HL-60 (cell line): ENCODE results near the gene SGK1.

Source experiments
- DNase-seq, 2 experiments: peaks; one replicate each; pipeline ENCODE4 v3.0.0-alpha.2; 2010 to 2020; ENCODE audit warnings: low read depth in 1 of 2, low spot score in 1 of 2
- H3K27ac ChIP-seq: fragments of 250-450 bp; sonication (Bioruptor Pico); replicated peaks from 2 replicates; pipeline ENCODE4 v1.5.1; 2020; ENCODE audit warnings: mild to moderate bottlenecking, moderate library complexity
- H3K27me3 ChIP-seq: fragments of 250-450 bp; sonication (Bioruptor Pico); 2 replicates; pipeline ENCODE4 v1.5.1; 2021; ENCODE audit warnings: mild to moderate bottlenecking, moderate library complexity; ENCODE audit not compliant: insufficient read depth, poor library complexity, severe bottlenecking
- H3K4me3 ChIP-seq: replicated peaks from 2 replicates; pipeline ENCODE4 v1.5.1; 2011; ENCODE audit warnings: mild to moderate bottlenecking, control low read depth, low read length; ENCODE audit not compliant: insufficient read depth
- CTCF ChIP-seq: IDR thresholded peaks from one replicate; pipeline ENCODE4 v1.5.1; 2011; ENCODE audit warnings: low read length, control low read depth, inconsistent platforms; ENCODE audit not compliant: insufficient read depth
- GABPA ChIP-seq: IDR thresholded peaks from 2 replicates; pipeline ENCODE4 v1.6.1; 2012; ENCODE audit warnings: low read depth
- POLR2AphosphoS5 ChIP-seq: IDR thresholded peaks from 2 replicates; pipeline ENCODE4 v1.6.1; 2012; ENCODE audit warnings: low read depth
- REST ChIP-seq: IDR thresholded peaks from 2 replicates; pipeline ENCODE4 v1.6.1; 2012; ENCODE audit warnings: low read depth; ENCODE audit not compliant: insufficient replicate concordance
- SPI1 ChIP-seq: IDR thresholded peaks from 2 replicates; pipeline ENCODE4 v1.6.1; 2012; ENCODE audit warnings: low read depth, mild to moderate bottlenecking, borderline replicate concordance

Gene SGK1

GRCh38 chr6:134247844-134248580, 69.9 kb downstream of the SGK1 start:
- no peak overlapping the region for H3K4me3 ChIP-seq
- H3K27me3 ChIP-seq: no peaks in the 10 kb centered on the region
- no peak for TF ChIP-seq REST
- TF ChIP-seq GABPA: no peak
- no peak for TF ChIP-seq CTCF
- no peak for TF ChIP-seq SPI1
- TF ChIP-seq POLR2AphosphoS5: no peak
- DNase-seq: no peak
- no peak overlapping the region for H3K27ac ChIP-seq

GRCh38 chr6:134247231-134247833, 70.6 kb downstream of the SGK1 start:
- TF ChIP-seq SPI1 (no peak), CTCF (no peak), REST (no peak), GABPA (no peak), POLR2AphosphoS5 (no peak)
- H3K4me3 ChIP-seq: no peak overlapping the region
- H3K27ac ChIP-seq: no peak overlapping the region
- no peaks in the 10 kb centered on the region for H3K27me3 ChIP-seq
- DNase-seq: peak in 1 of 2 experiments; percentile 1

- no peak overlapping the region for H3K27ac ChIP-seq
- no peak overlapping the region for H3K4me3 ChIP-seq
- TF ChIP-seq GABPA: no peak
- TF ChIP-seq SPI1: no peak
- TF ChIP-seq REST: no peak
- TF ChIP-seq POLR2AphosphoS5: no peak
- no peak for TF ChIP-seq CTCF
- no peak for DNase-seq
- H3K27me3 ChIP-seq: no peaks in the 10 kb centered on the region
Measured at GRCh38 chr6:134245706-134246105, 72.2 kb downstream of the SGK1 start.
